A172 (cell line): Measurements from ENCODE around the gene TYRO3. TPM values are rescaled to one million over a fixed set of nuclear protein-coding genes. Genes with fewer than 3 reads are reported as not detected.
A peak's percentile ranks its signal among the peaks of the same experiment; 100 is the strongest.

Source experiments
- DNase-seq: peaks from one replicate; pipeline ENCODE4 v3.0.0-alpha.2; 2015; ENCODE audit warnings: low spot score
- total RNA-seq: library from RNA; depleted of rRNA; stranded (reverse); fragments of >200 nt; shearing (Covaris generic); gene quantifications from 2 replicates; pipeline ENCODE4 v1.2.3, GENCODE V29; 2014; rRNA removed

TYRO3 gene
- 10.7 and 22.2 TPM in 2 replicates for total RNA-seq

DNA sequence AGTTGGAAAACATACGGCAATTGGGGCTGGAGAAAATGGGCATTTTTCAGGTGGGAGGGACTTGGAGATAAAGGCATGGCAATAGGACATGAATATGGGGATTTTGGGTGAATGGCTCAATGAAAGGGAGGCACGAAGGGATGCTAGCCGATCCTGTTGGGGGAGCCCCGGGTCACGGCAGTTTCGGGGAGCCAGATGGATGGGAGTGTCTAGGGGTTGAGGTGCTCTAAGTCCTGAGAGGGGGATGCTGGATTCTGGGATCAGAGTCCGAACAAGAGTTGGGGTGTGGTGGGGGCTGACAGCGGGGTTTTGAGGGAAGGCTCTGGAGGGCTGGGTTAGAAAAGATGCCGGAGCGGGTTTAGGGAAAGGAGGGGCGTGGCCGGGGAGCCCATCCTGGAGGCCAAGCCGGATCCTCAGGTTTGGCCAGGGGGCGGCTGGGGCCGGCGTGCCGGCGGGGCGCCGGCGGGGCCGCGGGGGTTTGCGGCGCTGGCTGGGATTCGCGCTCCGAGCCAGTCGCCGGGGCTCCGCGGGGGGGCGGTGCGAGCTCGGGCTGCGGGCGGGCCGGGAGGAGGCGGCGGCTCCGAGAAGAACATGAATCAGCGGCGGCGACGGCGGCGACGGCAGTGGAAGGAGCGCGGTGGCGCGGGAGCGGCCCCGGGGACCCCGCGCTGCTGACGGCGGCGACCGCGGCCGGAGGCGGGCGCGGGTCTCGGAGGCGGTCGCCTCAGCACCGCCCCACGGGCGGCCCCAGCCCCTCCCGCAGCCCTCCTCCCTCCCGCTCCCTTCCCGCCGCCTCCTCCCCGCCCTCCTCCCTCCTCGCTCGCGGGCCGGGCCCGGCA is at the start of gene TYRO3:
TSS of gene TYRO3 (plus strand) at position 813 of the 839 bp plus-strand sequence. CDS start 46 bp downstream, outside the sequence.
- DNase-seq: no peak

DNA sequence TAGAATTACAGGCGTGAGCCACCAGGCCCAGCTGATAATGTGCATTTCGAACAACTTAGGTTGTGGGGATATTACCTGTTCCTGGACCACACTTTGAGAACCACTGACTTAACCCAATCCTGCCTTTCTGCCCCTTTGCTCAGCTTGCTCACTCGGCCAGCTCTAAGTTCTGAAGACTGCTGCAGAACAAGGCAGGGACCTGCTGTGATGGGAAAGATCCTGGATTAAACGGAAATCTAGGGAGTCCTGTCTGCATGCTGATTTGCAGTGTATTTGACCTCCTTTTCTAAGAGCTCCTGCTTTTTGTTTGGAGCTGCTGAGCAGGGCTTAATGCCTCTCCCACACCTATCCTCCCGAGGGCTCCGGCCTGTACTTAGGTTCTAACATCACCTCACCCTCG is 48.3 kb upstream of the TYRO3 start:
- no peak for DNase-seq

DNA sequence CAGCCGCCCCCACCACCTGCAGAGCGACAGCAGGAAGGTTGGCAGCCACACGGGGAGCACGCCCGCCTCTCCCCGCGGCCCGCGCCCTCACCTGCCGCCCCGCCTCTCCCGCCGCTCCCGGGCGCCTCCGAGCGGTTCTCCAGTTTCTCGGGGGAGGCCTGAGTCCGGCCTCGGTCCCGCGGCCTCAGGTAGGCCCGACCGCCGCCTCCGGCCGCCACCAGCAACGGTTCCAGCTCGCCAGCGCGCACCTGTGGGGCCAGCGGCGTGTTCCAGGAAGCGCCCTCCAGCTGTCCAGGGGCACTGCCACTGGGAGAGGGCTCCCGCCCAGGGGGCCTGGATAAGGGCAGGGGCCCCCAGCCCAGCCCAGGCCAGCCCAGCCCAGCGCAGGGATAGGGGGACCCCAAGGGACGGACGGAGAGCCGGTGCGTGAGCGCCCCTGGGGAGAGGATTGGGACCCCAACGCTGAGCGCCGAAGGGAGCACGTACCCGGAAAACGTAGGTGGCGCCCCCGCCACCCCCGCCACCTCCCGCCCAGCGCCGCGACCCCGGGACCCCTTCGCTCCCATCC is 47.6 kb upstream of the TYRO3 start:
- DNase-seq: no peak

DNA sequence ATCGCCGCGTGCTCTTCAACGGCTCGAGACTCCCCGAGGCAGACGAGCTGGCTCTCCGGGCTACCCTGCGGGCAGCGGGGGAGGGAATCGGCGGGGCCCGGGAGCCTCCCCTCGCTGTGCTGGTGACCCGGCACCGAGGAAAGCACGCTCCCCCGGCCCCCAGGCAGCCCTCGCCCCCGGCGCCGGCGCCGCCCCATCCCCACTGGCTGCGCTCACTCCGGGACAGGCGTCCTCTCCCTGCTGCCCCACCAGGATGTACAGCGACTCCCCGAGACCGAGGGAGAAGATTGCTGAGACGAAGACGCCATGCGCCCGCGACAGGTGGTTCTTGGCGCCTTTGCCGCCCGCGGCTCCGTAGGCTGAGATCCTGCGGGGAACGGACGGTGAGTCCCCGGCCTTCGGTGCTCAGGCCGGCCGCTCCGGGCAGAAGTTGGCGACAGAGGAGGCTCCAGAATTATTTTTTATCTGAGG is 47.1 kb upstream of the TYRO3 start:
- no peak for DNase-seq

DNA sequence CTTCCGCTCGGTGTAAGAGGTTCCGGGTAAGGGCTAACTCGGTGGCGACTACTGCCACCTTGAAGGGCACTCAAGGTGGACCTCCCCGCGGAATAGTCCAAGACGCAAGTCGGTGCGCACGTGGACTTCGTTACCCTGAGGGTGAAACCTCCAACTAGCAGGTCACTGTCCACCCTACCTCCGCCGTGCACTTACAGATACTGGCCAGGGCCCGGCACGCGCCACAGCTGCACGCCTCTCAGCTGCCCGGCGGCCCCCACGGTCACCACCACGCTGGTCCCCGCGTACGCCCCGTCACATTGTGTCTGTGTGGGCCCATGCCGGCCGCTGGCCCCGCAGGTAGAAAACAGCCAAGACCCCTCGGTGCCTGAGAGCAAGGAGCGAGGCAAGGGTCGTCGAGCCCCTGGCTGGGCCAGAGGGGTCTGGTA is 46.5 kb upstream of the TYRO3 start:
- no peak for DNase-seq

DNA sequence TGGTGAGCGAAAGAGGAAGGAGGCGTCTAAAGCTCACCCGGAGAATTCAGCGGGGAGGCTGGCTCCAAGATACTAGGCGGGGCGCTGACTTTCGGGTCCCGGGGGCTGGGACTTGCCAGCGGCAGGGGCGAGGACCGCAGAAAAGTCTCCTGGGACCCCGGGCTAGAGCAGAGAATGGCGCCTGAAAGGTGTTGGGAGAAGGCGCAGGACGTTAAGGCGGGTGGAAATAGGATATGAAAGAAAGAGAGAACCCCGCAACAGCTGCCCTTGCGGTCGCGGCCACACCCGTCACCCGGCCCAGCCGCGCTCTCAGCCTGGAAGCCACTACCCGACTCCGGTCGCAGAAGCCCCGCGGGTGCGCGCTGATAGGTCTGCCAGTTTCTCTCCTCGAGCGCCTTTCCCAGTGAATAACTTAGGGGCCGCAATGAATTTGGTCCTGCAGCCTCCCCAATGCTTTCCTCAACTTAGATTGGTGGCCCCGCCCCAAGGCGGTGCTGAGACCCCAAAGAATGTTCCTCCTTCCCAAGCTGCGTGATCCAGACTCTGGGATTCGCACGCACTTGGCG is 46.0 kb upstream of the TYRO3 start:
- no peak for DNase-seq

DNA sequence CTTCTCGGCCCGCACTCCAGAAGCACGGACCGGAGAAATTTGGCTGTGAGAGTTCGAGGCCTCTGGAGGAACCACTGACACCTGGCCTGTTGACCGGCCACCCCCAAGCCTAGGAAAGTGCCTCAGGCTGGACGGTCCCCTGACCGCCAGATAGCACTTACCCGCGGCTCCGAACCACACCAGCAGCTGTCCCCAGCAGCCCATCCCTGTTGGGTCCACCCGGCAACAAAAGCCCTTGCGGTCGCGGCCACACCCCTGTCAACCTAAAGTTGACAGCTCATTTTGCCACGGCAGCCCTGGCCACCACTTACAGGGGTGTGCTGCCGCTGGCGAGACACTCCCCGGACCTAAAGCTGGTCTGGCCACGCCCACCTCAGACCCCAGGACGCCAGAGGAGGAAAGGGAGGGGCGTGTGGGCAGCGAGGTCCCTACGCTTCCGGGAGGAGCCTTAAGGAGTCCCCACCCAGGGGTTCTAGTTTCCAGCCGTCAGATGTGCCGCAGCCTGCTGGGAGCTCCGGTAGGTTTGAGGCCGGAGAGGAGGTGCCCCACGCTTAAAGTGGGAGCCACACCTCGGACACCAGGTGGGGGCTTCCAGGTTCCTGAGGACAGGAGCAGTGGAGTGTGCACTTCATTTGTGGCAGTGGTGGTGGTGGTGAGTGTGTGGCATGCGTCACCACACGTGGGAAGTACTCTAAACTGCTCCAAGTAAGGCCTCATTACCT is 45.3 kb upstream of the TYRO3 start, which contains the start of gene LTK:
TSS of gene LTK (minus strand) at position 322 of the 722 bp plus-strand sequence. CDS start at position 204, 118 bp downstream.
- peak; percentile 38 for DNase-seq

DNA sequence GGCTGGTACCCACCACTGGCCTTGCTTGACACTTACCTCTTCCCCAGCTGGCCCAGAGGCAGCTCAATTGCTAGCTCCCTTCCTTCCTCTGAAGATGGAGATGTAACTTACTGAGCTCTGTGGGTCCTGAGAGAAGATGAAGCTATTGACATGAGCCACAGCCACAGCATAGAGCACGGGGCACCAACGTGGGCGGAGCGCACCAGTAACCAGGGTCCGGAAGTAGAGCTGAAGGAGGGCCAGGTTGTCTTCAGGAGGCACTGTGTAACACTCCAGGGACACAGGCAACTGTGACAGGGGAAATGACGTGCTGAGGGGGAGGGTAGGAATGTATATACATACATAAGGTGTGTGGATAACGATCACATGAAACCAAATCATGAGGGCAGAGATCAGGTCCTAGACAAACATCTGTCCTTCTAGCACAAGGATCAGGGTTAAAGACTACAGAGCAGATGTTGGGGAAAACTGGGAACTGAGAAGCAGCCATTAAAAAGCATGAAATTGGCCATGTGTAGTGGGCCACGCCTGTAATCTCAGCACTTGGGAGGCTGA is 41.0 kb upstream of the TYRO3 start:
- DNase-seq: no peak

DNA sequence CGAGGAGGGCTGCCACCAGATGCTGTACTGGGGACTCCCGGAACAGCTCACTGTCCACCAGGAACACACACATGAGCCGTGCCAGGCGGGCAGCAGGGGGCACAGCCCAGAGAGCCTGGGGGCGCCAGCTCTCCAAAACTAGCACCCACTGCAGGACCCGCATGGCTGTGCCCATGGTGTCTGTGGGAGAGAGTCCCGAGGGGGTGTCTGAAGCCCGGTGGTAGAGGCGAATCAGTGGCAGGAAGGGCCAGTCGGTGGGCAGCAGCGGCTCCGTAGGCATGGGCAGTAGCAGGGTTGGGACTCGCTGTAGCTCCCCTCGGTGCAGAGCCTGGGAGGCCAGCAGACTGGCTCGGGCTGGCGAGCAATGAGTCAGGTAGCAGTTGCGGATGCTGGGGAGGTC is 38.4 kb upstream of the TYRO3 start:
- DNase-seq: no peak

DNA sequence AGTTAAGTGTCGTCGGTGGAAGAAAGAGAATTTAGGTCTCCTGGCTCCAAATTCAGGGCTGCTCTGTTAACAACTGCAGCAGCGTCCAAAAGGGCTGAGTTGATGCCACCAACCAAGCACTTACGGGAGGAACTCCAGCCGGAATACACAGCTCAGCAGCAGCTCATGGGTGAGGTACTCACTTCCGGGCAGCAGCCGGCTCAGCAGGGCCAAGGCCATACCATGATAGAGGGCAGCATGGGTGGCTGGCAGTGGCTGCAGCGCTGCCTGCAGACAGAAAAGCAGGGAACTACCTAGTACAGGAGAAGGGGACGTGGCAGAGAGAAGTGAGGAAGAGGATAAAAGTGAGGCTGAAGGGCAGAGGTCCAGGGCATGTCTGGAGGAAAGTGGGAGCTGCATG is 37.4 kb upstream of the TYRO3 start:
- no peak for DNase-seq

DNA sequence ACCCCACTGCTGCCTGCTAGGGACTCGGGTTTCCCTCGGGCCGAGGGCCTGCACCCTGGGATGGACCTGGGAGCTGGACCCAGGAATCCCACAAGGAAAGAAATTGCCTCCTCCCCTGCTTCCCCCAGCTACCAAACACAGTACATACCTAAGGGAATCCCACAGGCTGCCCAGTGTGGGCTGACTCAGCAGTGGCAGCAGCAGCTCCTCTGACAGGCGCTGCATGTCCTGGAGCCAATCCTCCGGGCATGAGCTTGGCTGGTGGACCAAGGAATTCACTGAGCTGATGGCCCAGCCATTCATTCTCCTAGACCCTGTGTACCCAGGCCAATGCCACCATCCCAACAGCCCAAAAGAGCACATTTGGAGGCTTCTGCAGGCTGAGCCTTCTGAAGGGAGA is 35.9 kb upstream of the TYRO3 start:
- peak; percentile 11 for DNase-seq

DNA sequence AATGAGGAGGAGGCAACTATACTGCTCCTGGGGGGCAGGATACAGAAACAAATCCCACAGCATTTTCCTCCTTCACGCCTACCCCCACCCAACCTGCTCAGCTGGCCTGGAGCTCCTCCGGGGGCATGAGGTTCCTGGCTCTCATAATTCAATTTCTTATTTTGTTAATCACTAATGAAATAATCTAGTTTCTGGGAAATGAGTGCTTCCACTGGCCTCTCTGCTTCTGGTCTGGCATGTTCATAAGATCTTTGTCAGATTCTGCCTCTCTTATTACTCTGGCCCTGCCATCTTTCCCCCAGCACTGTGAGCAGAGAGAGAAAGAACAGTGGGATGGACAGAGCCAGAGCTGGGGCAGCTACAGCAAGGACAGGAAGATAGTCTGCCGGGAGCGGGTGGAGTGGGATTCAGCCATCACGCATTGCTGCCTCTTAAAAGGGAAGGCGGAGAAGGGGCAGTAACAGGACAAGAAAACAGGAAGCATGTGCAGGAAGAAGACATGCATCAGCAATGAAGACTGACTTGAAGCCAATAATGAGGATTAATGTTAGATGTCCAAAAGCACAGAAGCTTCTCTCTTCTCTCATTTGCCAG is 28.6 kb upstream of the TYRO3 start:
- no peak for DNase-seq

DNA sequence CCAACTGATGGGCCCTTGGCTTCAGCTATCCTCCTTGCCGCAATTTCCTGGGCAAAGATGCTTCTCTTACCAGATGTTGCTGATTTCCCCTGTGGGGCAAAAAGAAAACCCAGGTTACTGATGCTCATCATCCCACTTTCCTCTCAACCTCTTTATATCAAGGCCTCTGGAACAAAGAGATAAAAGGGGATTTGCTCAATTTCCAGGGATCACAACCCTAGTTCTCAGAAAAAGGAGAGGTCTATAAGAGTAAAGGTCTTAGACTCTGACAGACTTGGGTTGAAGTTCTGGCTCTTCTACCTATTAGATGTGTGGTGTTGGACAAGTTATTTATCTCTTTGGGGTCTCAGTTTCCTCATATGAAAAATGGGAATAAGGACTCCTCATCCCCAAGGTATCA is 23.5 kb upstream of the TYRO3 start:
- DNase-seq: no peak

DNA sequence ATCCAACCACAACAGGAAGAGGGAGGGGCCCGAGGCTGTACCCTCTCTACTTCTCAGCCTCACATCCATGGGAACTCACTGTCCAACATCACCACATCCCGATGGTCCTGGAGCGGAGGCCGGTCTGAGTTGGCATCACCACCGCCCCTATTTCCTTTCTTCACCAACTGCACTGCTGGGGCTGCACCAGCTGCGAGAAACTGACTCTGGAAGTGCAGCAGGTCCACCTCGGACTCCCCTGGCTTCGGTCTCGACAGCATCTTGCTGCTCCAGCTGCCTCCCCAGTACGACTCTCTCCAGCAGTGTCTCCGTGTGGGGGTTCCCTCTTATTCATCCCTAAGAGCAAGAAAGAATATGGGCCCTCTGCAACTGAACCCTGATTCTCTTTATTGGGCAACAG is 22.1 kb upstream of the TYRO3 start:
- no peak for DNase-seq

DNA sequence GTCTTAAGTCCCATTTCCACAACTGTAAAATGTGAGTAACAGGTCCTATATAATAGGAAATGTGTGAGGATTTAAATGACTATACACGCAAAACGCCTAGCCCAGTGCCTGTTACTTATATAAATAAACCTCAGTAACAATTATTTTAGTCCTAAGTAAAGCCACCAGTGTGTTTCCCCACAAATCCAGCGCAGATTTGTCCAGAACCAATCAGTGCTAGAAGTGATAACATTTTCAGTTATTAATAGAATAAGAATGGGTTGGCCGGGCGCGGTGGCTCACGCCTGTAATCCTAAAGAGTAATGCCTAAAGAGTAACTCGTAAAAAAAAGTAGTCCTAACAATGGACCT is 15.5 kb upstream of the TYRO3 start:
- DNase-seq: no peak

DNA sequence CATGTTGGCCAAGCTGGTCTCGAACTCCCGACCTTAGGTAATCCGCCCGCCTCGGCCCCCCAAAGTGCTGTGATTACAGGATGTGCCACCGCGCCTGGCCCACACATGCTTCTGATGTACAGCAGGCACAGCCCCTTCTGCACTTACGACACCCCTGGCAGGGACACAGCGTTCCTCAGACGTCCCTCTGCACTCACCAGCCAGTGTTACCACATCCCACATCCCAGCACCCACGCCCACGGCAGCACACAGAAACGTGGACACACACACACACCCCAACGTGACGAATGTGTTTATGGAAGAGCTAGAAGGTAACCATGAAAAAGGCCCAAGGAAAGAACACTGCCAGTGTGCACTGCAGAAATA is 14.4 kb upstream of the TYRO3 start:
- no peak for DNase-seq

DNA sequence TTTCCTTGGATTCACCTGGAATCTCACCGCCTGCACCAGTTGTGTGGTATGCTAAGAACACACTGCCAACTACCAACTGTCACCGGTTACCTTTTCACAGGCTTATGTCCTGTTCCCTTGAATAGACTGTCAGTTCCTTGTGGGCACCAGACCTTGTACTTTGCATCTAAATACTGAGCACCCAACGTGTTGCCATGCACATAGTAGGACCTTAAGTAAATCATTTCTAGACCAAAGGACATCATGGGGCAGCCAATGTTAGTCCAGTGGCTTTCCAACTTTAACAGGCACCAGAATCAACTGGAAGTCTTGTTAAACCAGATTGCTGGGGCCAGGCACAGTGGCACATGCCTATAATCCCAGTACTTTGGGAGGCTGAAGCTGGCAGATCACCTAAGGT is 13.8 kb upstream of the TYRO3 start:
- DNase-seq: no peak

DNA sequence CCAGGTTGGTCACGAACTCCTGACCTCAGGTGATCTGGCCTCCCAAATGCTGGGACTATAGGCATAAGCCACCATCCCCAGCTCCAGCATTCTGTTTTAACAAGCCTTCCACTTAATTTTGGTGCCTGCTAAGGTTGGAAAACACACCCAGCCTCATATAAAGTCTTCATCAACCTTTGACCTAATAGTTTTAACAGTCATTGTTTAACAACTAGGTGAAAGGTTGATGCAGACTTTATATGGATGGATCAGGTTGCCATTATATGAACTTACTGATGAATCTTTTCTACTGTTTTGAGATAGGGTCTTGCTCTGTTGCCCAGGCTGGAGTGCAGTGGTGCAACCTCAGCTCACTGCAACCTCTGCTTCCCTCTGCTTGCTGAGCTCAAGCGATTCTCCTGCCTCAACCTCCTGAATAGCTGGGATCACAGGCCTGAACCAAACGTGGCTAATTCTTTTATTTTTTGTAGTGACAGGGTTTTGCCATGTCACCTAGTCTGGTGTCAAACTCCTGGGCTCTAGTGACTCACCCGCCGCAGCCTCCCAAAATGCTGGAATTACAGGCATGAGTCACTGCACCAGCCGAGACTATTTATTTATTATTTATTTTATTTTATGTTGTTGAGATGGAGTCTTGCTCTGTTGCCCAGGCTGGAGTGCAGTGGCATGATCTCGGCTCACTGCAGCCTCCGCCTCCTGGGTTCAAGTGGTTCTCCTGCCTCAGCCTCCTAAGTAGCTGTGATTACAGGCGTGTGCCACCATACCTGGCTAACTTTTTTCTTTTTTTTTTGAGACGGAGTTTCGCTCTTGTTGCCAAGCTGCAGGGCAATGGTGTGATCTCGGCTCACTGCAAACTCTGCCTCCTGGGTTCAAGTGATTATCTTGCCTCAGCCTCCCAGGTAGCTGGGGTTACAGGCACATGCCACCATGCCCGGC is 11.9 kb upstream of the TYRO3 start:
- peak; percentile 79 for DNase-seq

DNA sequence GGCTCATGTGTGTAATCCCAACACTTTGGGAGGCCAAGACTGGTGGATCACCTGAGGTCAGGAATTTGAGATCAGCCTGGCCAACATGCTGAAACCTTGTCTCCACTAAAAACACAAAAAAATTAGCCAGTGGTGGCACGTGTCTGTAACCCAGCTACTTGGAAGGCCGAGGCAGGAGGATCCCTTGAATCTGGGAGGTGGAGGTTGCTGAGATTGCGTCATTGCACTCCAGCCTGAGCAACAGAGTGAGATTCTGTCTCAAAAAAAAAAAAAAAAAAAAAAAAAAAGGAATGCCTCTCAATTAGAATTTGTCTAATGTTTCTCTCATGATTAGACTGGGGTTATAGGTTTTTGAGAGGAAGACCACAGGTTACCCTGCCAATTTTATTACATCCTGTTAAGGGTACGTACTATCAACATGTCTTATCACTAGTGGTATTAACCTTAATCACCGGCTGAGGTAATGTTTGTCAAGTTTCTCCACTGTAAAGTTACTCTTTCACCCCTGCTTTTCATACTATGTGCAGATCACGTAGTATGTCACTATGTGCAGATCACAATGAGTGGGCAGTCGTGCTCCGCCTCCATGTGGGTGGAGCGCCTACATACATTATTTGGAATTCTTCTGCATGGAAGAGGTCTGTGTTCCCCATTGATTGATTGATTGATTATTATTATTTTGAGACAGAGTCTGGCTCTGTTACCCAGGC is 8.8 kb upstream of the TYRO3 start:
- no peak for DNase-seq

DNA sequence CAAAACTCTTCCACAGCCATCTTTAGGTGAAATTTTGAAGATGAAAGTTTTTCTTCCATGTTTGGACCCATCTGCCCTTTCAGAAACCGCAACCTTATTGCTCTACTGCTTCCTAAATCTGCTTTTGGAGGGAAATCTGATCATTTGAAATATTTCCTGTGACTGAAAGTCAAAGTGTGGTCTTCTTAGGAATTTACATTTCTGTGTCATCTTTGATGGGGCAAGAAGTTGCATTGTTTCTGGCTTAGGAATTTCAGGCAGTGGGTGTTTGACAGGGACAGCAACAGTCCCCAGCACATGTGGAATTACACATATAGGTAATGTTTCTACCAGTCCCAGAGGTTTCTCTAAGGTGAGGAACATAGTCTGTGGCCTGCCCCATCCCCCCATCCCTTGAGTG is 5.3 kb upstream of the TYRO3 start:
- DNase-seq: no peak
